GM21447 (cell line): ENCODE measurements around the gene PIK3R1.
"Not testable (repeated sequence)": the region's sequence is repeated elsewhere in the genome, so short reads cannot be mapped to it uniquely, and the experiment has no call there.

ENCODE experiments used
- ATAC-seq: cut with Tn5 transposase; IDR thresholded peaks from one replicate; pipeline ENCODE4 v1.9.1; 2021; ENCODE audit not compliant: unreplicated experiment

PIK3R1 gene

GRCh38 chr5:68225911-68226545 is 10.5 kb downstream of the PIK3R1 start:
- ATAC-seq = no peak

GRCh38 chr5:68226546-68227073 is 11.1 kb downstream of the PIK3R1 start:
- no peak for ATAC-seq

GRCh38 chr5:68227532-68228160 is 12.1 kb downstream of the PIK3R1 start:
- ATAC-seq = no peak

DNA sequence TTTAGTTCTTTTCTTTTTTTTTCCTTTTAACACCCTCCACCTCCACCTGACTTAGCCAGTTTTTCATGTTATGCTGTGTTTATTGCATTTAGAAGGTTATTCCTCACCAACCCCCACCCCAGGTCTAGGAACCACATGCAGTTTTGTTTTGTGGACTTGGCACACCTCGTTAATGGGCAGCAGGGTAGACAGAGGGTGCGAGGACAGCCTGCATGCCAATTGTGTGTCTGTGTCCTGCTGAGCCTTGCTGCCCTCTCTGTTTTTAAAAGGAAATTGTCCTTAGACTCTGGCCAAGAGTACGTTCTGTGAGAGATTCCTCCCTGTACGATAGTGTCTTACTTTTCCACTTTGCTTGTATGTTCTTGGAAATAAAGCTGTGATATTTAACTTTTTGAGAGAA is 13.9 kb downstream of the PIK3R1 start:
- ATAC-seq = no peak

DNA sequence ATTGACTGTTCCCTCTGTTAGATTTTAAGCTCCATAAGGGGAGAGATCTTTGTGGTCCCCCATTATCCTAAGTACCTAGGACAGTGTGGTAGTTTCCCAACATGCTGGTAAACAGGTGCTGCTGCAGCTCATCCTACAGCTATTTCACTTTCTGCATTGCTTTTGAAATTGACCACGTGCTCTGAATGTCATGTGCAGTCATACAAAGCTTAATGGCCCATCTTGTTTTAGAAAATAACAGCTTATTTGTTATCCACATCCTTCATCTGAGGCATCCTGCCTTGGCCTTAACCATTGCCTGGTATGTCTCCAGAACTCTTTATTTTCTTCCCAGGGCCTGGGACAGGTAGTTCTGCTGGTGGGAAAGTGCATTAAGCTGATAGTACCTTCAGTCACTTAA is 14.7 kb downstream of the PIK3R1 start:
- no peak for ATAC-seq

DNA sequence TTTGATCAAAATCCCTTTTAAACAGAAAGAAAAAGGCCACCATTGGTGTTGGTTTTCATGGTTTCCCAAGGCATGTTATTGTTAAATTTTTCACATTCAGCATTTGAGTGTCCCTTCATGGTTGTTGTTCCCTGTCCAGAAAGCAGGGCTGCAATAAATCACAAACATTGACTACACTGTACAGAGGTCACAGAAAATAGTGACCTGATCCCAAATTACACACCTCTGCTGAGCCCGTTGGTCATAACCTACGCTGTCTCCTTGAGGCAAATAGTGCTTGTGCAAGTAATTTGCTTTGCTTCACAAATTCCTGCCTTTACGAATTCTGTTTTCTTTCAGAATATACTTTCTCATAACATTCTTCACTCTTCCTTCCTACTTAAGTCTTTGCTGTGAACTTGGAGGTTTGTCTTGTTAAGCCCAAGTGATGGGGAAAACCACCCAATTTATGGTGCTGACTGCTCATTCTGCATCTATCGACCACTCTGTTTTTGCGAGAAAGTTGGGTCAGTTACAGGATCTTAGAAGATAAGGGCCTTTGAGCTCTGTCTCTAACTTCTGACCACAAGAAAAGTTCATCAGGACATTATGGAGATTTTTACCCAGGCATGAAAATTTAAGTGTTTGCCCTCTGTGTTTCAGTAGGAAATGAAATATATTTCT is 16.0 kb downstream of the PIK3R1 start:
- ATAC-seq = no peak

- ATAC-seq = no peak
These were observed 16.7 kb downstream of the PIK3R1 start for GRCh38 chr5:68232277-68232676.

- no peak for ATAC-seq
These were observed 17.5 kb downstream of the PIK3R1 start for GRCh38 chr5:68233075-68233474.

GRCh38 chr5:68235229-68235628 is 19.7 kb downstream of the PIK3R1 start:
- ATAC-seq = not testable (repeated sequence)

- no peak for ATAC-seq
These were observed 22.2 kb downstream of the PIK3R1 start for GRCh38 chr5:68237715-68238114.

DNA sequence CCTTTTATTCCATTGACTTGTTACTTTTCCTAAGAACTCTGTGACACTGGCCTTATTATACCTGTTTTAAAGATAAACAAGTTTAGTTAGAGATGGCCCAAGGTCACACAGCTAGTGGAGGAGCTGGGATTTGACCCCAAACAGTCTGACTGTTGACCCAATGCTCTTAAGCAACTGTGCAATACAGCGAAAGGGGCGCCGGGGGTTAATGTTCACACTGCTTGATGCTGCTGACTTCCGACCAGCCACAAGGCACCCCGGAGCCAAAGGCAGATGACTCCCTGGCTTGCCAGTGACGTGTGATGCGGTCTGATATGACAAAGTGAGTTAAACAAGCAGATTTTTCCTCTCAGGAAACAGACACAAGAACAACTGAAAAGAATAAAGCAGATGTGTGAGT is 23.9 kb downstream of the PIK3R1 start:
- peak; percentile 87 for ATAC-seq

- ATAC-seq = peak; percentile 65
These were observed 24.6 kb downstream of the PIK3R1 start for GRCh38 chr5:68240202-68240601.

DNA sequence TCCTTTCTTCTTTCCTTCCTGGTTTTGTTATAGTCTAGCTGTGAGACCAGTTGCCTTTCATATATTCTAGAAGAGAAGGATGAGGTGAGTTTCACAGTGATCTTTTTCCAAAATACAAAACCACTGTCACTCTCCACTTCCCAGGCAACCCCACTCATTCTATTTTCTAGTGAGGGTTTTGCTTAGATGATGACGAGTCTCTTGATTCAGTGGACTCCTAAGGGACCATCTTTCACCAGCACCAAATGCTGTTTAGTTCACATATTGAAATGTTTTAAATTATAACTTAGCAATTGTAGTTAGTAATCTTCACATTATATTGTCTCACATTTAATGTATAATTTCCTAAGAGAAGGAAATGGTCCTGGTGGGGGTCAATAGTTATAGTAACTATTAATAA is 25.2 kb downstream of the PIK3R1 start:
- ATAC-seq = no peak

GRCh38 chr5:68242743-68243142 is 27.2 kb downstream of the PIK3R1 start:
- no peak for ATAC-seq

DNA sequence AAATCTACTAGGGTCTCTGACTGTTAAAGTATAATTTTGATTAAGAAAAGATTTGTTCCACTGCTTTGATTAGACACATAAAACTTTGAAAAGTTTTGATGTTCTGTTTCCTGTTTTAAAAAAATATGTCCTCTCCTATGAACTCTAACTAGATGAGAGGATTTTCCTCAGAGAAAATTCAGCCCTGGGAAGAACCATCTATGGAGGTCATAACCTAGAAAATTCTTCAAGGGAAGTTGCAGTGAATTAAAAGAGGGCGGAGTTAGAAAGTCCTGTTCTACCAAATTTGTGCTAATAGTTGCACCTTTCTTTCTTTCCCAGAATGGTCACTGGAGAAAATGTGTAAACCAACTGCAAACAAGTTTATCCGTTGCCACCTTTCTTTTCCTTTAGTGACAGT is 27.7 kb downstream of the PIK3R1 start:
- ATAC-seq = no peak

- no peak for ATAC-seq
These were observed 28.1 kb downstream of the PIK3R1 start for GRCh38 chr5:68243681-68244080.

DNA sequence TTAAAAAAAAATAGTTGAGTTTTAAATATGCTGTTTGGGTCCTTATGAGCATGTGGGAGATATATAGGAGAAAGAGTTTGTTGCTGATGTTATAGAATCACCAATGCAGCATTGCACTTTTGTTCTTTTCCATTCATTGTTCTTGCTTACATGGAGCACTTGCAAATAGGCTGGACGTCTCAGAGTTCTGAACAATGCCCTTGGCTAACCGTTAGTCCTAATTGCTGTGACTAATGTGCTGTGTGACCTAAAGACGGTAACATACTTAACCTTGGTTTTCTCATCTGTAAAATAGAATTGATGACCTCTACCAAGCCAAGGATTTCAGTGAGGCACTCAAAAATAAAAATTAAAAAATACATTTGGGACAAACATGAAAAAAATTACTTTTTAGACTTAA is 29.8 kb downstream of the PIK3R1 start:
- ATAC-seq = no peak

GRCh38 chr5:68246802-68247201 is 31.2 kb downstream of the PIK3R1 start:
- no peak for ATAC-seq

- ATAC-seq = no peak
These were observed 32.1 kb downstream of the PIK3R1 start for GRCh38 chr5:68247627-68248026.

DNA sequence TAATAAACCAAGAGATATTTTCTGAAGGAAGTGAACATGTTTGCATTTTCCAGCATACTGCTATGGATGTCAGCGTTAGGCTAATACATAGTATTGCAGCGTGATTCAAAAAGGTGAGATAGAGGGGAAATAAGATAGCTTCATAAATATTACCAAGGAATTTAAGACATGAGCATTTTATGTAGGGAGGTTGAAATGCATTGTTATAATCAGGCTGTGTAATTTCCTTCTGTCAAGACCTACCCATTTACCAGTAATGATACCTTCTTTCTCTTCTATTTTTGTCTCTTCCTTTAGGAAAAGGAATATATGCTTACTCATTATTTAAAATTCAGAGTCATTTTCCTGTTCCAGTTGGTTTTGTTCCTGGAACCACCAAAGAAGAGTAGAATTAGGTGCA is 33.3 kb downstream of the PIK3R1 start:
- no peak for ATAC-seq

DNA sequence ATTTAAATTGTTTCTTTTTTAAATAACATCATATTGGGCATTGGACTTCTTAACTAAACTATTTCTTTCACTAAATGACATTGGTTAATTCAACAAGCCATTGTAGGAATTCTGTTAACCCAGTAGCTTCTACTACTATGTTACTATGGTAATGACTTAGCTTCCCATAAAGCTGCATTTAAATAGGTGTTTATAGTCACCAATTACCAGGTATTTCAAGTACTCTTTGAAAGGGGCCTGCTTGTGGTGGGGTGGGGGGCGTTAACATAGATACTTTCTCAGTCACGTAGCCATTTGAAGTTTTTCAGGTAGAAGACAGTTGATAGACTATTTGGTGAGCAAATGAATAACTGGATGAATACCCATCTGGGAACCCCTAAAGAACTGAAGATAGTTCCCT is 34.0 kb downstream of the PIK3R1 start:
- no peak for ATAC-seq

GRCh38 chr5:68250661-68251298 is 35.2 kb downstream of the PIK3R1 start:
- no peak for ATAC-seq
